GM21515 (cell line): ENCODE data around the gene ZNF438.
"Not testable (repeated sequence)": the region's sequence is repeated elsewhere in the genome, so short reads cannot be mapped to it uniquely, and the experiment has no call there.

Experiments used
- ATAC-seq: cut with Tn5 transposase; IDR thresholded peaks from one replicate; pipeline ENCODE4 v1.9.1; 2021; ENCODE audit not compliant: unreplicated experiment

The ZNF438 gene

GRCh38 chr10:31055573-31056251, 24.0 kb upstream of the ZNF438 start:
- ATAC-seq, result no peak

GRCh38 chr10:31051703-31052102, 20.0 kb upstream of the ZNF438 start:
- no peak for ATAC-seq

GRCh38 chr10:31042670-31043069, 11.0 kb upstream of the ZNF438 start:
- ATAC-seq, result no peak

DNA sequence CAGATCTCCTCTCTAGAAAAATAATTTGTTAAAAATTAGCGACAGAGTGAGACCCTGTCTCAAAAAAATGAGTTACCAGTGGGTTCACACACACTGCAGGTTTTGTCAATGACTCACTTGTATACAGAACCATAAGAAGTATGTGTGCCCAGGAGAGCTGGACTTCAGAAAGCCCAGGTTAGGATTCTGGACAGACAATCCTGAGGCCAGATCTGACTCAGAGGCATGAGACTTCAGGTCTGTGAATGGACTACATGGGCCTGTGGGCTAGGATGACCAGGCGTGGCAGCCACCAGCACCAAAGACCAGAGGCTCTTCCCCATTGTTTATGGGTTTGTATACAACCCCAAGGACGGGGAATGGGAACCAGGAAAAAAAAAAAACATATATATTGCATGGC, 9.3 kb upstream of the ZNF438 start:
- ATAC-seq, result no peak

GRCh38 chr10:31039006-31039405, 7.3 kb upstream of the ZNF438 start:
- not testable (repeated sequence) for ATAC-seq

GRCh38 chr10:31037749-31038148, 6.1 kb upstream of the ZNF438 start:
- ATAC-seq, result no peak

DNA sequence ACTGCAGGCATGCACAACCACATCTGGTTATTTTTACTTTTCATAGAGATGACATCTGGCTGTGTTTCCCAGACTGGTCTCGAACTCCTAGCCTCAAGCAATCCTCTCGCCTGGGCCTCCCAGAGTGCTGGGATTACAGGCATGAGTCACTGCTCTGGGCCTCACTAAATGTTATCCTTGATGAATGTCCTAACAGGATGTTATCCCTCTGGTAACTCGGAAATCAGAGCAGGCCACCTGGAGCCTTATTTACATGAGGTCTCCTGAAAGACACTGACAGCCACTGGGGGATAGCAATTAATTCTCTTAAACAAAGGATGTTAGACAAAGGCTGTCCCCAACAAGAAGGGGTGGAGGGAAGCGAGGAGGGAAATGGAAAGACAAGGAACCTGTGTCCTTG, 4.5 kb upstream of the ZNF438 start:
- ATAC-seq, result no peak

GRCh38 chr10:31035266-31035798, 3.7 kb upstream of the ZNF438 start:
- ATAC-seq, result no peak

- ATAC-seq, result no peak
Measured at GRCh38 chr10:31034098-31034909, 2.6 kb upstream of the ZNF438 start.

GRCh38 chr10:31033147-31033546, 1.5 kb upstream of the ZNF438 start:
- ATAC-seq, result no peak

- peak; percentile 85 for ATAC-seq
Measured at GRCh38 chr10:31032258-31033132, 830 bp upstream of the ZNF438 start.

DNA sequence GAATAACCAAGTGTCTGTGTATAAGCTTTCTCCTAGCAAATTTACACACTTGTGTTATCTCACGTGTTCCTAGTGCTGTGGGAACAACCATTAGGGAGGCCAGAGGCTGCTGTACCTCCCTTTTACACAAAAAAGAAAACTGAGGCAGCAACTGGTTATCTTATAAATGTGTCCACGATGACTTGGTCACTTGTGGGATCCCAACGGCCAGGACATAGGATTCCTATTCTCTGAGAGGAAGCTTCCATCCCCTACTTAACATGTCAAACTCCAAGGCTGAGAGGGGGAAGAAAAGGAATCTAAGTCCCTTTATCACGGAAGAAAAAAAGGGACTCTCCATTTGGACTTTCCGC, 484 bp downstream of the ZNF438 start:
- no peak for ATAC-seq

- no peak for ATAC-seq
Measured at GRCh38 chr10:31030800-31031199, 865 bp downstream of the ZNF438 start.

DNA sequence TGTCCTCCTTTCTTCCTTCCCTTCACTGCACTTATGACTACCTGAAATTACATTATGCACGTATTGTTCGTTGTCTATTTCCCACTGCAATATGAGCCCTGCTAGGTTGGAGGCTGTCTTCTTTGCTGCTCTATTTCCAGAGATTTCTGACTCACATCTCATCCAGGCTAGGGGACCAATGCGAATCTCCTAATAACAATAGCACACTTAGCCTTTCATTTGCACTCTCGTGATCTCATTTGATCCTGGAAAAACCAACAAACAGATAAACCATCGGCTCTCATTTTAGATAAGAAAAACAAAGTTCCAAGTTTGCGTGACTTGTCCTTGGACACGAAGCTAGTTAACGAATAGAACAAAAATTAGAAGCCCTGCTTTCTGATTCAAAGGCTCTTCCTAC, 1.4 kb downstream of the ZNF438 start:
- no peak for ATAC-seq

DNA sequence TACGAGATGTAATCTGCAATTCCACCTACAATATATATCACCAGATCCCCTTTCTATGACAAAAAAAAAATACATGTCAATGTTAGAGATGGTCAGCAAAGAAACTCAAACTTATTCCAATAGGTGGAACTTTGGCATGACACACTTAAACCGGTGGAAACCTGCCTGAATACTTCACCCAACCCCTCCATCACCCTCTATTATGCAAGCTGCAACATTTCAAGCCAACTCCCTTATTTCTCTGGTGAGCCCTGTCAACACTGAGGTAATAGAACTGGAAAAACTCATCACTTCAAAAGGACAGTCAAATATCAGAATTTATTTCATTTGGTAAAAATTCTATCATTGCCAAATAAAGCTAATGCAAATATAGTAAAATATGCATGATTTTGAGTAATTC, 3.6 kb downstream of the ZNF438 start:
- ATAC-seq, result no peak

- ATAC-seq, result not testable (repeated sequence)
Measured at GRCh38 chr10:31026279-31026678, 5.4 kb downstream of the ZNF438 start.

DNA sequence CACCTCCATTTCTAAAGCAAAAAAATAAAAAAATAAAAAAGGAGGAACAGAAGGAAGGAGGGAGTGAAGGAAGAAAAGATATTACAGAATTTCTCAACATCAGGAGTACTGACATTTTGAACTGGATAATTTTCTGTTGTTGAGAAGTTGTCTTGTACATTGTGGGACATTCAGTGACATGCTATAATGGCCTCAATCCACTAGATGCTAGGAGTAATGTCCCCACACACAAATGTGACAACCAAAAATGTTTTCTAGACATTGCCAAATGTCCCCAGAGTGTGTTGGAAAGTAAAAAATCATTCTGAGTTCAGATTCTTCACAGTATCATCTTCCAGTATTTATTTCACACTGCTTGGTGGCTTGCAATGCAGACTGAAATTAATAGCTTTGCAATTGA, 6.5 kb downstream of the ZNF438 start:
- ATAC-seq, result no peak

DNA sequence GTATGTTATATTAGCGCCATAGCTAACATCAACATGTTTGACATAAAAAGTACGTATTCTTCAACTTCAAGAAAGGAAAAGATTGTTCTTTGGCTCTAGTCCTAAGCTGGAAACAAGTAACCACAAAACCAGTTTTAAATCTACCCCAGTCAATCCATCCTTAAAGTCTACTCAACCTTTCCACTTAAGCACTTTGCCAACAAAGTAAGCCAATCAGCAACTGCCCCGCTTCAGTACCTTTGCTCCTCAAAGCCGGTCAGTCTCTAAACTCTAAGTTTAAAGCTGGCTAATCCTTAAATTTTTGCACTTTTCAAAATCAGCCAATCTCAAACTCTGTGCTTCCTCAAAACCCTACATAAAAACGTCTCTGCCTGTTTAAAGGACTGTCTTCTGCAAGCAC, 8.1 kb downstream of the ZNF438 start:
- ATAC-seq, result no peak

DNA sequence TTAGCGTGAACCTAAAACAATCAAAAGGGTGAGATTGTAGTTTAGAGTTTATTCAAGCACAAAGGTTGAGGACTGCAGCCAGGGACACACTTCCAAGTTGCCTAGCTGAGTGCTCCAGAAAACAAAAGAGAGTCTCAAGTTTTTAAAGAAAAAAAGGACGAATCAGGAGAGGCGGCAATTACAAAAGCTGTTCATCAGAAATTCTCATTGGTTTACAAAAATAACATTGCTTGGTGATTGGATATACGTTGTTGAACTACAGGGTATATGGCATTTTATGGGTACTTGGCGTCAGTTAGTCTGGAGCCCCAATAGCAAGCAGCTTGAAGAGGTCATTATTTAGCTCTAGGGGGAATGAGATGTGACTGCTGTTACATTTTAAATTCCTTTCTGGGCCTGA, 11.5 kb downstream of the ZNF438 start:
- no peak for ATAC-seq

DNA sequence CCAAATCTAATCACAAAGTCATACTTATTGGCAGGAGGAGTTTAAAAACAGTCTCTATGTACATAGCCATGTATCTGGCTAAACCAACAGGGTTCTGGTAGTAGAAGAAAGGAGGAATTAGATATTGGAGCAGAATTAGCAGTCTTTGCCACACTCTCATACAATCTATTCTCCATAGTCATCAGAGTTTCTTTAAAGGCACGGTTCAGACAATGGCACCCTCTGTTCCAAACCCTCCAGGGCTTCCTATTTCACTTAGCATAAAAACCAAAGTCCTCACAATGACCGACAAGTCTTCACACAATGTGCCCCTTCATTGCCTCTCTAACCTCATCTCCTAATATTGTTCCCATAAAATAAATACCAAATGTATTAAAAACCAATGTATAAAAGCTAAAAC, 12.7 kb downstream of the ZNF438 start:
- ATAC-seq, result no peak

DNA sequence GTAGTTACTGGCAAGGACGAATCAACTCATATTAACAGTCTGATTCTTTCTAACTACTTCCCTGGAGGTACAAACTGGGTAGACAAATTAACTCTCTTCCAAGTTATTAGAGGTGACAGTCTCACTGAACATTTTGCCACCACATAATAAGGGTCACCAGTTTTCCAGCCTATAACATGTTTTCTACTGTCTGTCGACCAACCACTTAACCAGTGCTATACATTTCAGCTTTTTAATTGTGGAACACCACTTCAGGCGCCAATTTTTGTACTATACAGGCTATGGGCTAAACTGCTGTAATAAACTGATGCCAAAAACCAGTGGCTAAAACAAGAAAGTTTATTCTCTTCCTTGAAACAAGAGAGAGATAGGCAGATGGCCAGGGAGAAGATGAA, 13.3 kb downstream of the ZNF438 start:
- ATAC-seq, result no peak
